ENCODE measurements around the gene WDFY1. TPM values are rescaled to one million over a fixed set of nuclear protein-coding genes. Genes with fewer than 3 reads are reported as not detected.

The WDFY1 gene
- total RNA-seq, 1 donor from 2014 or later, result 52.6 TPM

- Histone ChIP-seq H3K36me3 (ENCODE audit: insufficient read depth, low read length) (peaks cover 3% of the 10 kb centered on the region), H3K27me3 (ENCODE audit: insufficient read depth, low read length) (no peaks in the 10 kb centered on the region), H3K4me3 (ENCODE audit: insufficient read depth, low read depth, low read length) (no peak overlapping the region), H3K27ac (ENCODE audit: low read depth, low read length) (no peak overlapping the region), H3K9ac (ENCODE audit: low read length) (no peak overlapping the region), H3K79me2 (ENCODE audit: insufficient read depth, low read length) (peaks cover 93% of the 10 kb centered on the region), H3K9me3 (ENCODE audit: insufficient read depth, low read depth, low read length) (no peaks in the 10 kb centered on the region), H4K20me1 (ENCODE audit: insufficient read depth, low read length) (peaks cover 81% of the 10 kb centered on the region), H3K4me1 (ENCODE audit: insufficient read depth, low read length) (peaks cover 8% of the 10 kb centered on the region), H2AFZ (ENCODE audit: low read depth, low read length) (no peak overlapping the region), H3K4me2 (ENCODE audit: low read length) (peak overlapping the region; percentile 9)
- peak overlapping the region; percentile 84 for H3K27ac Mint-ChIP-seq (ENCODE audit: unreplicated experiment)
- H3K9me3 Mint-ChIP-seq (ENCODE audit: unreplicated experiment), result peaks cover 11% of the 10 kb centered on the region
- peaks cover 40% of the 10 kb centered on the region for H3K4me1 Mint-ChIP-seq (ENCODE audit: low read depth, unreplicated experiment)
- DNase-seq (ENCODE audit: low read depth), result peak; percentile 23
- no peak overlapping the region for H3K4me3 Mint-ChIP-seq (ENCODE audit: unreplicated experiment)
- no peaks in the 10 kb centered on the region for H3K27me3 Mint-ChIP-seq (ENCODE audit: low read depth, unreplicated experiment)
- no peak for FAIRE-seq
- TF ChIP-seq, protein P1, sequence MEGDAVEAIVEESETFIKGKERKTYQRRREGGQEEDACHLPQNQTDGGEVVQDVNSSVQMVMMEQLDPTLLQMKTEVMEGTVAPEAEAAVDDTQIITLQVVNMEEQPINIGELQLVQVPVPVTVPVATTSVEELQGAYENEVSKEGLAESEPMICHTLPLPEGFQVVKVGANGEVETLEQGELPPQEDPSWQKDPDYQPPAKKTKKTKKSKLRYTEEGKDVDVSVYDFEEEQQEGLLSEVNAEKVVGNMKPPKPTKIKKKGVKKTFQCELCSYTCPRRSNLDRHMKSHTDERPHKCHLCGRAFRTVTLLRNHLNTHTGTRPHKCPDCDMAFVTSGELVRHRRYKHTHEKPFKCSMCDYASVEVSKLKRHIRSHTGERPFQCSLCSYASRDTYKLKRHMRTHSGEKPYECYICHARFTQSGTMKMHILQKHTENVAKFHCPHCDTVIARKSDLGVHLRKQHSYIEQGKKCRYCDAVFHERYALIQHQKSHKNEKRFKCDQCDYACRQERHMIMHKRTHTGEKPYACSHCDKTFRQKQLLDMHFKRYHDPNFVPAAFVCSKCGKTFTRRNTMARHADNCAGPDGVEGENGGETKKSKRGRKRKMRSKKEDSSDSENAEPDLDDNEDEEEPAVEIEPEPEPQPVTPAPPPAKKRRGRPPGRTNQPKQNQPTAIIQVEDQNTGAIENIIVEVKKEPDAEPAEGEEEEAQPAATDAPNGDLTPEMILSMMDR (IDR thresholded peaks at IDR 0.05; ENCODE audit: insufficient read depth, low read depth, low read length), result no peak
- TF ChIP-seq EZH2 (IDR thresholded peaks at IDR 0.05; ENCODE audit: insufficient read depth, low read length), result no peak
- peaks cover 15% of the 10 kb centered on the region for H3K36me3 Mint-ChIP-seq (ENCODE audit: low read depth, unreplicated experiment)
Measured at GRCh38 chr2:223930103-223930976, 14.8 kb downstream of the WDFY1 start.

DNA sequence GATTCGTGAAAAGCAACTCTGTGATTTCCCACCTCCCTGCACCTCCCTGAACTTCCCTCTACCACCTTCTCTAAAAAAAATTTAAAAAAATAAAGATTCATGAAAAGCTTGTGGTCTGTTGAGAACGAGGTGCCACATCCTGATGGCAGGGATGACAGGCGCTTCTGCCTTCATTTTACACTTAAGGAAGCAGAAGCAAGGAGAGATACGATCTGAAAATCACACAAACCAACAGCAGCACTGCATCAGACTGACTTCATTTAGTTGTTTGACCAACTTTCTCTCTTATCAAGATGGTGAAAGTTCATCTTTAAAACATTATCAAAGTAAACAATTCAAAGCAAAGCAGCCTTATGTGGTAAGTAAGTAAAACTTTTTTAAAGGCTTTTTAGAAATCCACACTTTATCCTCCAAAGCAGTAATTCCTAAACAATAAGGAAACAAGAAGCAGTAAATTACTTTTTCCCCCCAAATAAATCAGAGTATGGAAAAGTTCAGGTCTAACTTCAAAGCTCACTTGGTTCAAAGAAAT, 15.5 kb downstream of the WDFY1 start:
- Histone ChIP-seq H3K4me2 (ENCODE audit: low read length) (no peak overlapping the region), H3K9me3 (ENCODE audit: insufficient read depth, low read depth, low read length) (no peaks in the 10 kb centered on the region), H4K20me1 (ENCODE audit: insufficient read depth, low read length) (peaks cover 75% of the 10 kb centered on the region), H3K79me2 (ENCODE audit: insufficient read depth, low read length) (peaks cover 93% of the 10 kb centered on the region), H3K27ac (ENCODE audit: low read depth, low read length) (no peak overlapping the region), H3K9ac (ENCODE audit: low read length) (no peak overlapping the region), H3K4me1 (ENCODE audit: insufficient read depth, low read length) (peaks cover 7% of the 10 kb centered on the region), H3K4me3 (ENCODE audit: insufficient read depth, low read depth, low read length) (no peak overlapping the region), H3K36me3 (ENCODE audit: insufficient read depth, low read length) (peaks cover 3% of the 10 kb centered on the region), H3K27me3 (ENCODE audit: insufficient read depth, low read length) (no peaks in the 10 kb centered on the region), H2AFZ (ENCODE audit: low read depth, low read length) (no peak overlapping the region)
- TF ChIP-seq, protein P1 (IDR thresholded peaks at IDR 0.05; ENCODE audit: insufficient read depth, low read depth, low read length), result no peak
- no peak for TF ChIP-seq EZH2 (IDR thresholded peaks at IDR 0.05; ENCODE audit: insufficient read depth, low read length)
- H3K27me3 Mint-ChIP-seq (ENCODE audit: low read depth, unreplicated experiment), result no peaks in the 10 kb centered on the region
- no peak overlapping the region for H3K4me3 Mint-ChIP-seq (ENCODE audit: unreplicated experiment)
- no peak overlapping the region for H3K27ac Mint-ChIP-seq (ENCODE audit: unreplicated experiment)
- peak; percentile 26 for FAIRE-seq
- peaks cover 33% of the 10 kb centered on the region for H3K4me1 Mint-ChIP-seq (ENCODE audit: low read depth, unreplicated experiment)
- H3K9me3 Mint-ChIP-seq (ENCODE audit: unreplicated experiment), result peaks cover 12% of the 10 kb centered on the region
- no peak for DNase-seq (ENCODE audit: low read depth)
- peaks cover 18% of the 10 kb centered on the region for H3K36me3 Mint-ChIP-seq (ENCODE audit: low read depth, unreplicated experiment)

Data from astrocyte (in vitro differentiated cells and primary cell).